Activated CD8-positive, alpha-beta T cell treated with anti-CD3 and anti-CD28 coated beads, Interleukin-2, amount 10 ng/mL, durations not matched to agents 7 days and 5 days (primary cell): ENCODE data around the gene CD6. TPM values are rescaled to one million over a fixed set of nuclear protein-coding genes. Genes with fewer than 3 reads are reported as not detected.

Experiments
- ATAC-seq: fragments of 150-1000 bp; cut with Tn5 transposase; one replicate; pipeline ENCODE4 v1.10.0; 2021; ENCODE audit warnings: moderate library complexity
- CTCF ChIA-PET: fragments of 350-600 bp; sonication (Branson Sonifier 250); formaldehyde crosslinking; loops from one replicate; lab custom pipeline; 2021; ENCODE audit warnings: antibody characterized with exemption; lab: Charles Lee
- POLR2A ChIA-PET: fragments of 350-600 bp; sonication (Branson Sonifier 250); formaldehyde crosslinking; loops from one replicate; lab custom pipeline; 2021; ENCODE audit warnings: antibody characterized with exemption; lab: Charles Lee
- DNase-seq: peaks from one replicate; pipeline ENCODE4 v3.0.0-alpha.2; 2020
- H3K27ac Mint-ChIP-seq: one replicate; pipeline ENCODE4 v1.8.0; 2021; ENCODE audit warnings: mild to moderate bottlenecking, mixed read lengths
- H3K27me3 Mint-ChIP-seq: one replicate; pipeline ENCODE4 v1.8.0; 2021; ENCODE audit warnings: low read depth, mixed read lengths
- H3K36me3 Mint-ChIP-seq: one replicate; pipeline ENCODE4 v1.8.0; 2021; ENCODE audit warnings: low read depth, mixed read lengths
- H3K4me1 Mint-ChIP-seq: one replicate; pipeline ENCODE4 v1.8.0; 2021; ENCODE audit warnings: low read depth, mixed read lengths
- H3K4me3 Mint-ChIP-seq: one replicate; pipeline ENCODE4 v1.8.0; 2021; ENCODE audit warnings: mild to moderate bottlenecking, mixed read lengths
- H3K9me3 Mint-ChIP-seq: one replicate; pipeline ENCODE4 v1.8.0; 2022; ENCODE audit warnings: mixed read lengths; ENCODE audit not compliant: insufficient read depth
- total RNA-seq, 2 experiments: library from RNA; stranded (reverse); gene quantifications; one replicate each; pipeline ENCODE4 v1.2.3, GENCODE V29; 2021

CD6 gene
- total RNA-seq, 2 experiments from 2014 or later: 214 to 222 TPM

DNA sequence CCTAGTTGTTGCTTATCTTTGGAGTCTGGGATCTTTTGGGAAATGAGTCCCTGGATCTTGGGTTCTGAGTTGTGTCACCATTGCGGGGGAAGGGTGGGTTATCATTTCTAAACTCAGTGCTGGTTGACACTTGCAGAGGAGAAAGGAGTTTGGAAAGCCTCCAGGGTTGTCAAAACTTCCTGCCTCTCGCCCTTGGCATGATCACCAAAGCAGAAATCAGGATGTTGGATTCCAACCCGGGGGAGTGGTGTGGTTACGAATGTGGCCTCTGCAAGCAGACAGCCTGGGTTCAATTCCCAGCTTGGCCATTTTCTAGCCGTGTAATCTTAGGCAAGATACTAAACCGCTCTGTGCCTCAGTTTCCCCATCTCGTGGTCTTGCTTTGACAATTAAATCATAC, 24.3 kb downstream of the CD6 start:
- peak overlapping the region; percentile 11 for H3K27ac Mint-ChIP-seq
- ChIA-PET POLR2A (interaction anchor here (0.8 to 1.3 kb wide), 3 partner anchors 9 to 25 kb away, joined by 3 to 5 read pairs (median 3); partner anchors contain the start of gene CD6), CTCF (no interaction called here)
- H3K9me3 Mint-ChIP-seq: no peaks in the 10 kb centered on the region
- no peaks in the 10 kb centered on the region for H3K27me3 Mint-ChIP-seq
- DNase-seq (no peak), ATAC-seq (no peak)
- peaks cover 58% of the 10 kb centered on the region for H3K36me3 Mint-ChIP-seq
- H3K4me1 Mint-ChIP-seq: peaks cover 54% of the 10 kb centered on the region
- H3K4me3 Mint-ChIP-seq: no peak overlapping the region

DNA sequence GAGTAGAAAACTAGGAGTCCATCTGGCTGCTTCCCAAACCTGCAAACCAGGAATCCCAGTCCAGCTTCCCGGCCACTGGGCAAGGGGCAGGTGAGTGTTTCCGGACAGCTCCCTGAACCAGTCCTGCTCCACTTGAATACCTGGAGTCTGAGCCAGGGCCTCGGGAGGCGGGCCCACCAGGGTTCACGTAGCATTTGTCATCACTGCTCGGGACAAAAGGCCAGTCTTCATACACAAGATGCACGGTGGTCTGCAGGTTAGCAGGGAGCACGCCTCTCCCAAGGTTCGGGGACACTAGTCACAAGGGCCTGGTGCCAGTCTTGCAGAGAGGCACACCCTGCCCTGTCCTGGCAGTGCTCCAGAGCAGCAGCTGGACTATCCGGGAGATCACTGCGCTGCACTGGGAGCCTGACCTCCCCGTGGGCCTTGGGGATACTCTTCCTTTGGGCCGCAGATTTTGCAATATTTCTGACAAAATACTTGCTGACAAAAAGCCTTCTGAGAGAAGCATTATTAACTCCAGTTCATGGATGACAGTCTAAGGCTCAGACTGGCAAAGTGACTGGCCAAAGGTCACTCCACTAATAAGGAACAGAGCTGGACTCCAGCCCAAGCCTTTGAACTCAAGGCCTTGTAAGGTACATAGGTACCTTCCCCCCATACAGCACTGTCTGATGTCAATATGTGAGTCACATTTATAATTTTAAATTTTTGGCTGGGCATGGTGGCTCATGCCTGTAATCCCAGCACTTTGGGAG, 25.1 kb downstream of the CD6 start:
- POLR2A ChIA-PET: interaction anchor here (0.8 to 1.3 kb wide), 2 partner anchors 10 to 26 kb away, joined by 3 read pairs; partner anchors contain the start of gene CD6
- Mint-ChIP-seq H3K4me3 (no peak overlapping the region), H3K27ac (no peak overlapping the region)

GRCh38 chr11:61000426-61000825, 28.9 kb downstream of the CD6 start:
- H3K4me3 Mint-ChIP-seq: no peak overlapping the region
- ChIA-PET POLR2A (interaction anchor here (0.9 kb wide), 1 partner anchor 42 kb away, joined by 4 read pairs; no protein-coding TSS in a partner anchor), CTCF (no interaction called here)
- no peaks in the 10 kb centered on the region for H3K27me3 Mint-ChIP-seq
- H3K27ac Mint-ChIP-seq: peak overlapping the region; percentile 15
- H3K36me3 Mint-ChIP-seq: peaks cover 61% of the 10 kb centered on the region
- peaks cover 59% of the 10 kb centered on the region for H3K4me1 Mint-ChIP-seq
- ATAC-seq: no peak
- no peaks in the 10 kb centered on the region for H3K9me3 Mint-ChIP-seq
- DNase-seq: no peak

More for the DNA sequence above, 25.1 kb downstream of the CD6 start:
- DNase-seq (no peak), ATAC-seq (no peak)
- H3K27me3 Mint-ChIP-seq: no peaks in the 10 kb centered on the region
- peaks cover 50% of the 10 kb centered on the region for H3K4me1 Mint-ChIP-seq
- CTCF ChIA-PET: no interaction called here
- H3K36me3 Mint-ChIP-seq: peaks cover 55% of the 10 kb centered on the region
- H3K9me3 Mint-ChIP-seq: no peaks in the 10 kb centered on the region

- H3K4me1 Mint-ChIP-seq: peaks cover 64% of the 10 kb centered on the region
- no peak for DNase-seq
- H3K27me3 Mint-ChIP-seq: no peaks in the 10 kb centered on the region
- no peak overlapping the region for H3K4me3 Mint-ChIP-seq
- CTCF ChIA-PET: no interaction called here
- no peaks in the 10 kb centered on the region for H3K9me3 Mint-ChIP-seq
- POLR2A ChIA-PET: no interaction called here
- H3K27ac Mint-ChIP-seq: no peak overlapping the region
- no peak for ATAC-seq
- peaks cover 58% of the 10 kb centered on the region for H3K36me3 Mint-ChIP-seq
Observed at GRCh38 chr11:61001931-61002330, 30.5 kb downstream of the CD6 start.

- H3K27ac Mint-ChIP-seq: peak overlapping the region; percentile 77
- H3K9me3 Mint-ChIP-seq: no peaks in the 10 kb centered on the region
- no peak overlapping the region for H3K4me3 Mint-ChIP-seq
- ChIA-PET CTCF (no interaction called here), POLR2A (no interaction called here)
- no peak for ATAC-seq
- peaks cover 62% of the 10 kb centered on the region for H3K36me3 Mint-ChIP-seq
- no peak for DNase-seq
- no peaks in the 10 kb centered on the region for H3K27me3 Mint-ChIP-seq
- H3K4me1 Mint-ChIP-seq: peaks cover 68% of the 10 kb centered on the region
Observed at GRCh38 chr11:61002598-61002997, 31.1 kb downstream of the CD6 start.

- Mint-ChIP-seq H3K9me3 (no peaks in the 10 kb centered on the region), H3K27me3 (no peaks in the 10 kb centered on the region), H3K27ac (peak overlapping the region; percentile 85), H3K4me3 (peak overlapping the region; percentile 52), H3K4me1 (peaks cover 73% of the 10 kb centered on the region), H3K36me3 (peaks cover 67% of the 10 kb centered on the region)
- peak; percentile 51 for DNase-seq
- ATAC-seq: peak; percentile 77
- ChIA-PET CTCF (interaction anchor here (1.0 to 1.9 kb wide), 4 partner anchors 18 to 36 kb away, joined by 3 to 9 read pairs (median 4); partner anchors contain the start of gene CD6), POLR2A (interaction anchor here (0.6 to 1.6 kb wide), 7 partner anchors 10 to 421 kb away, joined by 3 to 7 read pairs (median 4); no protein-coding TSS in a partner anchor)
Observed at GRCh38 chr11:61004180-61004611, 32.7 kb downstream of the CD6 start.

GRCh38 chr11:61004761-61005181, 33.3 kb downstream of the CD6 start:
- CTCF ChIA-PET: interaction anchor here (1.0 to 1.9 kb wide), 3 partner anchors 18 to 33 kb away, joined by 3 to 9 read pairs (median 4); partner anchors contain the start of gene CD6
- POLR2A ChIA-PET: interaction anchor here (0.5 to 1.6 kb wide), 6 partner anchors 9 to 27 kb away, joined by 3 to 7 read pairs (median 4); no protein-coding TSS in a partner anchor
- H3K36me3 Mint-ChIP-seq: peaks cover 71% of the 10 kb centered on the region
- H3K27ac Mint-ChIP-seq: peak overlapping the region; percentile 85
- ATAC-seq (peak; percentile 87), DNase-seq (peak; percentile 51)
- H3K27me3 Mint-ChIP-seq: no peaks in the 10 kb centered on the region
- peak overlapping the region; percentile 52 for H3K4me3 Mint-ChIP-seq
- no peaks in the 10 kb centered on the region for H3K9me3 Mint-ChIP-seq
- peaks cover 76% of the 10 kb centered on the region for H3K4me1 Mint-ChIP-seq

GRCh38 chr11:61007383-61007955, 36.0 kb downstream of the CD6 start:
- DNase-seq (no peak), ATAC-seq (no peak)
- ChIA-PET POLR2A (interaction anchor here (1.1 kb wide), 1 partner anchor 22 kb away, joined by 4 read pairs; no protein-coding TSS in a partner anchor), CTCF (interaction anchor here (1.0 kb wide), 1 partner anchor 16 kb away, joined by 3 read pairs; no protein-coding TSS in a partner anchor)
- H3K4me1 Mint-ChIP-seq: peaks cover 71% of the 10 kb centered on the region
- H3K36me3 Mint-ChIP-seq: peaks cover 76% of the 10 kb centered on the region
- peak overlapping the region; percentile 43 for H3K4me3 Mint-ChIP-seq
- no peaks in the 10 kb centered on the region for H3K9me3 Mint-ChIP-seq
- no peaks in the 10 kb centered on the region for H3K27me3 Mint-ChIP-seq
- peak overlapping the region; percentile 77 for H3K27ac Mint-ChIP-seq

- Mint-ChIP-seq H3K36me3 (peaks cover 75% of the 10 kb centered on the region), H3K4me3 (no peak overlapping the region), H3K27me3 (no peaks in the 10 kb centered on the region), H3K27ac (peak overlapping the region; percentile 60), H3K9me3 (no peaks in the 10 kb centered on the region), H3K4me1 (peaks cover 65% of the 10 kb centered on the region)
- no peak for DNase-seq
- POLR2A ChIA-PET: interaction anchor here (0.6 to 1.1 kb wide), 3 partner anchors 10 to 320 kb away, joined by 3 to 4 read pairs (median 3); no protein-coding TSS in a partner anchor
- no peak for ATAC-seq
- CTCF ChIA-PET: interaction anchor here (1.0 kb wide), 1 partner anchor 15 kb away, joined by 3 read pairs; no protein-coding TSS in a partner anchor
Observed at GRCh38 chr11:61007956-61008896, 36.7 kb downstream of the CD6 start.

DNA sequence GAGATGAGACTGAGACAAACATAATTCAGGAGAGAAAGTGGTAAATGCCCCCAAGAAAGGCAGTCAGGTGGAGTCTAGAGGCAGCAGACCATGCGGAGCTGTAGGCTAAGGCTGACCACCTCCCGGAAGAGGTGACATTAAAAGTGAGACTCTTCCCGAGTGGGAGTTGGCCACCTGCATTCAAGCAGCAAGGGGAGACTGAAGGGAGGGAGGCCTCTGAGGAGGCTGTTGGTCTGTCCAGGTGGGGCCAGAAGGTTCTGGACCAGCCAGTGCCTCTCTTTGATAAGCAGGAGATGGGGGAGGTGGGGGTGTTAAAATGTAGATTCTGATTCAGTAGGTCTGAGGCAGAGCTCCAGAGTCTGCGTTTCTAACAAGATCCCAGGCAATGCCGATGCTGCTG, 37.5 kb downstream of the CD6 start:
- H3K27ac Mint-ChIP-seq: no peak overlapping the region
- H3K27me3 Mint-ChIP-seq: no peaks in the 10 kb centered on the region
- ChIA-PET POLR2A (interaction anchor here (1.1 kb wide), 1 partner anchor 9 kb away, joined by 3 read pairs; no protein-coding TSS in a partner anchor), CTCF (no interaction called here)
- no peak for ATAC-seq
- H3K4me3 Mint-ChIP-seq: no peak overlapping the region
- no peak for DNase-seq
- H3K36me3 Mint-ChIP-seq: peaks cover 76% of the 10 kb centered on the region
- no peaks in the 10 kb centered on the region for H3K9me3 Mint-ChIP-seq
- H3K4me1 Mint-ChIP-seq: peaks cover 57% of the 10 kb centered on the region
